Ovary (tissue), 3 donors: ENCODE measurements around the gene SAXO2.
"Not testable (repeated sequence)": the region's sequence is repeated elsewhere in the genome, so short reads cannot be mapped to it uniquely, and the experiment has no call there.

Experiments
- EP300 ChIP-seq: sonication (generic); formaldehyde crosslinking; IDR thresholded peaks from one replicate; pipeline ENCODE4 v1.6.1; 2017; ENCODE audit warnings: antibody characterized with exemption
- POLR2A ChIP-seq: fragments of 450-650 bp; IDR thresholded peaks from one replicate; pipeline ENCODE4 v1.6.1; 2017; ENCODE audit warnings: antibody characterized with exemption, mild to moderate bottlenecking, moderate library complexity
- TF ChIP-seq, protein P1 (sequence below), 3 donors: fragments of 450-650 bp in 2 of 3; fragments of 200-600 bp in 1 of 3; IDR thresholded peaks; one replicate each; pipeline versions ENCODE4 v1.5.1 to v1.8.0; 2016 to 2022; ENCODE audit warnings: antibody characterized with exemption in 3 of 3, mild to moderate bottlenecking in 1 of 3
- donor health status: DM: no; HTN: no; CAD: no.

DNA sequence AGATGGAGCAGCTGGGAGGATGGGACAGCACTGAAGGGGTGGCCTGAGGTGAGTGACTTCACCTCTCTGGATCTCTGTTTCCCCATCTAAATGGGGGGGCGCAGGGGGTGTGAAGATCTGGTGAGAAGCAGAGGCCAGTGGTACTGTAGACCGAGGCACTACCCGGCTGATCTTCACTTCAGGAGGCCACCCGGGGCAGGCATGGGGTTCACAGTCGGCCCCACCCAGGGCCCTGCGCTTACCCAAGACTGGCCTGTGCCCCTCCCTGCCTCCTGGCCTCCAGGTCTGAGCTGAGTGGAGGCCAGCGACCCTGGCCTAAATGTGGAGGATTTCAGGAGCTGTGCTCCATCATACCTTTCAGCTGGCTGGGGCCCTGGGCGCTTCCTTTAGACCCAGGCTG lies 55.7 kb downstream of the SAXO2 start:
- TF ChIP-seq, protein P1, sequence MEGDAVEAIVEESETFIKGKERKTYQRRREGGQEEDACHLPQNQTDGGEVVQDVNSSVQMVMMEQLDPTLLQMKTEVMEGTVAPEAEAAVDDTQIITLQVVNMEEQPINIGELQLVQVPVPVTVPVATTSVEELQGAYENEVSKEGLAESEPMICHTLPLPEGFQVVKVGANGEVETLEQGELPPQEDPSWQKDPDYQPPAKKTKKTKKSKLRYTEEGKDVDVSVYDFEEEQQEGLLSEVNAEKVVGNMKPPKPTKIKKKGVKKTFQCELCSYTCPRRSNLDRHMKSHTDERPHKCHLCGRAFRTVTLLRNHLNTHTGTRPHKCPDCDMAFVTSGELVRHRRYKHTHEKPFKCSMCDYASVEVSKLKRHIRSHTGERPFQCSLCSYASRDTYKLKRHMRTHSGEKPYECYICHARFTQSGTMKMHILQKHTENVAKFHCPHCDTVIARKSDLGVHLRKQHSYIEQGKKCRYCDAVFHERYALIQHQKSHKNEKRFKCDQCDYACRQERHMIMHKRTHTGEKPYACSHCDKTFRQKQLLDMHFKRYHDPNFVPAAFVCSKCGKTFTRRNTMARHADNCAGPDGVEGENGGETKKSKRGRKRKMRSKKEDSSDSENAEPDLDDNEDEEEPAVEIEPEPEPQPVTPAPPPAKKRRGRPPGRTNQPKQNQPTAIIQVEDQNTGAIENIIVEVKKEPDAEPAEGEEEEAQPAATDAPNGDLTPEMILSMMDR (IDR thresholded peaks at IDR 0.05) = not testable (repeated sequence)
- not testable (repeated sequence) for TF ChIP-seq POLR2A, EP300
